HG03460 (cell line): ENCODE measurements around the gene CNTNAP2.

Experiments
- ATAC-seq: cut with Tn5 transposase; IDR thresholded peaks from one replicate; pipeline ENCODE4 v1.9.1; 2021; ENCODE audit not compliant: unreplicated experiment

CNTNAP2 gene

DNA sequence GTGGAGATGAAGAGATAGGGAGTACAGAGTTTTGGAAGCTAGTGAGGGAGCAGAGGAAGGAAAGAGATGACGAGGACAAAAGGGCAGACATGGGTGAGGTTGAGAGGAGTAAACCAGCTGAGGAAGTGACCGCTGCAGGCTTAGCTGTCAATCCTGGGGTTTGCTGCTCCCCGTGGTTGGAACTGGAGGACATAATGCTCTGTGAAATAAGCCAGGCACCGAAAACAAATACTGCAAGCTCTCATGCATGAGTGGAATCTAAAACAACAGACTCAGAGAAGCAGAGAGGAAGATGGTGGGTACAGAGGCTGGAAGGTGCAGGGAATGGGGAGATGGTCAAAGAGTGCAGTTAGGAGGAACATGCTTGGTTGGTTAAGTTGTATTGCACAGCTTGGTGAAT, 1991.8 kb downstream of the CNTNAP2 start:
- ATAC-seq = no peak

DNA sequence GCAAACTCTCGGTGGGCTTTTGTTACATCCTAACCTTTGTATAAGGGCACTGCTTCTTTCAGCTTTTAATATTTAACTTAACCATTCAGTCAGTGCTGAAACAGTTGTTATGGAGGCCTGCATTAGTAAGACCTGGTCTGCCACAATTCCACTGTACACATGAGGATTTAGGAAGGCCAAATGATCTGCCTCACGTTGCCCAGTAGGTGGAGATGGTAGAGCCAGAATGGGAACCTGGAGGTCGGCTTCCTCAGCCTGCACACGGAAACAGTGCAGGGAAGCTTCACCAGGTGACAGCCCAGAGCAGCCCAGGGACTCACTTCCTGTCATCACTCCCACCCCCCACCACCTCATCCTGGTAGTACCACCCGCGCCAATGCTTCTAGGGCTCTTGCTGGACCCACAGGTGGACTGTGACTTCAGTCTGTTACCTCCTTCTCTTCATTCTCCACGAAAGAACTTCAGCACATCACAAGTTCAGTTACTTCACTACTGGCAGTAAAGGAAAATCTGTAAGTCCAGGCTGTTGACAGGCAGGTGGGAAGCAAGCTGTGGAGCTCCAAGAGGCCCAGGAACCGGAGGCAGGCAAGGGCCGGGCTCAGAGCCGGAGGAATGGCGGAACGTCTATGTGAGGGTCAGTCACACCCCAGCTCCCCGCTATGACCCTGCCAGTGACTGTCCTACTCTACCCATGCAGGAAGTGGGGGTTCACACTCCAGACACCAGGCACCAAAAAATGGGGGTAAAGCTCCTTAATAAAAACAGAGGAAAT, 1993.7 kb downstream of the CNTNAP2 start:
- no peak for ATAC-seq

DNA sequence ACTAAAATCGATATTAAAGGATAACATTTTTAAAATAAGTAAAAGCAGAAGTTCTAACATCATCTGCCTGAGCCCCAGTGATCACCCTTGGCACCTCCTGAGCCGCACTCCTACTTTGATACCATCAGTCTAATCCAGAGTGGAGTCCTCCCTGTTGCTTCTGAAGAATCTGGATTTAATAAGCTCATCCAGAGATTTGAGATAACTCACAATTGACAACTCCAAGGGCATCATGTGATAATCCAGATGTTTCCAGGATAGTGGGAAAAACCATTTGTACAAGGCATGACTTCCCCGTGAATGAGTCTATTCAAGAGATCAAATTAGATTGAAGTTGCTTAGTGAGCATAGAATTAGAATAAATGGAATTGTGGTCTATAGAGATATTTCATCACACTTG, 1998.2 kb downstream of the CNTNAP2 start:
- no peak for ATAC-seq

DNA sequence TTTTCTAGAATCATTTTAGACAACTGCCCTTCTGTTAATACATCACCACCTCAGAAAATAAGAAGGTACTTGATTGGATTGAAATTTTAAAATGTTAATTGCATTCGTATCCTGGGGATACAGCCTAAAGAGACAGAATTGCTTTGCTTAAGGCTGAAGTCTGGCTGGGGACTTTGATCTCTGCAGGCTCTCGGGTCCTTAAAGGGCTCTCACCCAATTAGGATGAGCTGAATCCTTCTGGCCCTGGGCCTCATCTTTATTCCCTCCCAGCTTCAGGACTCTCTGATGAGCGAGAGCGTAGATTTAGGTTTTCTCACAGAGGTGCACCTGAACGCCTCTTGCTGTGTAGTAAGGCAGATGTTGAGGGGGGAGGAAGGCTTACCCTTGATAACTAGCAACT, 1998.7 kb downstream of the CNTNAP2 start:
- ATAC-seq = no peak

DNA sequence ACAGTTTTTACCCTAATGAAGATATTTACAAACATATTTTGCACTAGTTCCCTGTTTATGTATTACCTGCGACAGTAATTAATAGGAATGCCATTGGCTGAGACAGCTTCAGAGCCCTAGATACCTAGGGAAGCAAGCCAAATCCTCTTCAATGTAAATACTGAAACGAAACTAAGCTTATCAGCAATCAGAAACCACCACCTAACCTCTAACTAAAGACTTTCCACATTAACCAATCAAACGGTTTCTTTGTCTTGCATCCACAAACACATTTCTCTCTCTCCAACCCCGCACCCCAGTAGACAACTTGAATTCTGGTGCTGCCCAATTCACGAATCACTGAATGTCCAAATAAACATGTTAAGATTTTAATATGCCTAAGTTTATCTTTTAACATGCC, 1999.6 kb downstream of the CNTNAP2 start:
- no peak for ATAC-seq

DNA sequence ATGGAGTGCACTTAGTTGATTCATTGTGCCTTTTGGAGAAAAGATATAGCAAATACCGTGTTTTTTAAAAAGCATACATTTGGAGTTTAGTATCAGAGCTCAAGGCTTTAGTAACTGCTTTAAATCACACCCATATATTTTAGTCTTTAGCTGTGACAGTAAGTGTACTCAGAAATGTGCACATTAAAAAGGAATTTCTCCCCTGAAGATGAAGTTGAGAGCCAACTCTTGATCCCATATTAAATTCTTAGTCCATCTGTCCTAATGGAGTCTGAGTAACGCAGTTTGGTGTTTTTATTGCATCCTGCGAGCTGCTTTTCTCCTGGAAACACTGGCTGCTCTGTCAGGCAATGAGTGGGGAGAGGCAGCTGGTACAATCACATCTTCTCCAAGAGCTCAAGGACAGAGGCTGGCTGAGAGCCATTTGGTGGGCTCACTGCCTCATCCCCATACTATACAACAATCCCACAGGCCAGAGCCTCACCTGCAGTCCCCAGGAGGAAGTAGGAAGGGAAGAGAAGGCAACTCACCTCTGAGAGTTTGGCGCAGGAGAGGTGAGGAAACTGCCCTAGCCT, 2000.3 kb downstream of the CNTNAP2 start:
- ATAC-seq = no peak

DNA sequence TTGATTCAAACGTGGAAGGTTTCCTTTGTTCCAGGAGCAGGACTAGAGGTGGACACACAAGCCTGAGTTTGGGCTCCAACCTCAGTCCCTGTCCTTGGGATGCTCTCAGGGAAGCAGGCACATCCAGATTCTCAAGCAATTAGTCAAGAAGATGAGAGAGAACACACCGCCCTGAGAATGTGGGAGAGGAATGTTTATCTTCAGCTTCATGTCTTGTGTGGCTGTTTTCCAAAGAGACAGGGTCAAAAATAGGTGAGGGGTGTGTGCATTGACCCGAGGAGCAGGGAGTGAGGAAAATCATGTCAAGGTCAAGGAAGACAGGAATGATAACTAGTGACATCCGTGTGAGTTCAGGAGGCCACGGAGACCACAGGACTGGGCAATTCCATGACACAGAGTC, 2001.8 kb downstream of the CNTNAP2 start:
- no peak for ATAC-seq

DNA sequence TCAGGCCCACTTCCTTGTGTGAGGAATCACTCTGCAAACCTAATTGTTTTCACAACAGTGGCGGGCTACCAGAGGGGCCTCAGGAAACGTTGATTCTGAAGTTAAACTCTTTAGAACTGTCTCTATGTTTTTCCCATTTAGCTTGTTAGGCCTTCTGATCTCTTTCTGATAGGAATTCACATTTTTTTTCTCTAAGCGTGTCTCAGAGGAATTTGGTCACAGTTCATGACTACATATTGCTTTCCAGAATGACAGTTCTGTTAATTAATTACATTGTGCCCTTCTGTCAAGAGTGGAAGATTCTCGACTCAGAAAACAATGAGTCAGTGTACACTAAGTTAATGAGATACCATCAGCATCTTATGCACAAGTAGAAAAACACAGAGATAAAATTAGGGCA, 2004.8 kb downstream of the CNTNAP2 start:
- no peak for ATAC-seq

DNA sequence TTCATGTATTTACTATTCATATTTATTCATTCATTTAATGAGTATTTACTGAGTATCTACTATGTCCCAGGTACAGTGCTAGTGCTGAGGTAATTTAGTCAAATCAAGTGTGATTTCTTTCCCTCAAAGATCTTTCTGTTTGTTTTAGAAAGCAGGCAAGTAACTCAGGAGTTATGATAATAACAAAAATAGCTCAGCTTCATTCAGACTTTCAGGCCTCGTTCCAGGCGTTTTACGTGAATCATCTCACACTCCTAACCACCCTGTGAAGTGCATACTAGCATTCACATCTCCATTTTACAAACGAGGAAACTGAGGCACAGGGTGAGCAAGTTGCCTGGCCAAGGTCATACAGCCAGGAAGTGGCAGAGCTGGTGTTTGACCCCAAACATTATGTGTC, 2005.2 kb downstream of the CNTNAP2 start:
- no peak for ATAC-seq

DNA sequence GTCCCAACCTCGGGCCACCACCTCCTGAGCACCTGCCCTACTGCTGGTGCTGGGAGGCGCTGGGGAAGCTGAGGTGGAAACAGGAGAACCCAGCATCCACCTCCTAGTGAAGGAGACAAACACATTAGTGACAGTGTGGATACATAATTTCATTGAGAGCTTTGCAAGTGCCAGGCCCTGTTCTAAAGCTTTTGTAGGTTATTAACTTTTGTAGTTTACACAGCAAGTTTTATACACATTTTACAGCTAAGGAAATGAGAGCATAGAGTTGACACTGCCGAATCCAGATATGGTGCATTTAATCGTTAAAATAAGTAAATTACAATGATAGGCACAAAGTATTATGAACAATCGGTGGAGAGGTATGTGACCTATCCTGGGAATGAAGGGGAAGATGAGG, 2007.9 kb downstream of the CNTNAP2 start:
- no peak for ATAC-seq

DNA sequence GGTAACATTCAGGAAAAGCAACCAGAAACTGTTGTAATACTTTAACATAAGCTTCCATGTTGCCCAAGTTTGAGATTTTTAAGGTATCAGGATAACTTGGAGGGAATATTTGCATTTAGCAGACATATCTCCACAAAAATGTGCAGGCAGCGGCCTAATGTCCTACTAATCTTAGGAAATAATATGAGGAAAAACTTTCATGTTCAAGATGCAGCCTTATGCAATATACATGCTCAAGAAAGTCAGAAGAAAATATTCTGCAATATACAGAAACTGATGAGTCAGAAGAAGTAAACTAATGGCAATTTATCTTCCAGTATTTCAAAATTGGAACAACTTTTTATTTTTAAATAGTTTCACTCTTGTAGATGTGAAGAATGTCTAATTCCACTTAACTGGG, 2010.8 kb downstream of the CNTNAP2 start:
- ATAC-seq = no peak

DNA sequence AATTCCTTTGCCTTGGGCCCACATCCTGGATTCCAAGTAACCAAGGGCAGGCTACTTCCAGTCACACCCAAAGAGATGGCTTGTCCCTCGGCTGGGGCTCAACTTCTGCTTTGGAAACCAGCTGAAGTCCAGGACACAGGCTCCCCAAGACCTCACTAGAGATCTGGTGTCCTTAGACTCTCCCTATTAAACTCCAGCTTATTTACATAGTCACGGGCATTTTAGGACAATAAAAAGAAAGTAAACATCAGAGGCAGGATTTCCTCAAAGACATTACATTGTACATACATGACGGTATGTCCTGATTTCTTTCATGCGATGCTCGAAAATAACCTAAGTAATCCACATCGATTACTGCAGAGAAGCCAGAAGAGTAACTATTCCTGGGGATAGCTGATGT, 2012.4 kb downstream of the CNTNAP2 start:
- no peak for ATAC-seq

DNA sequence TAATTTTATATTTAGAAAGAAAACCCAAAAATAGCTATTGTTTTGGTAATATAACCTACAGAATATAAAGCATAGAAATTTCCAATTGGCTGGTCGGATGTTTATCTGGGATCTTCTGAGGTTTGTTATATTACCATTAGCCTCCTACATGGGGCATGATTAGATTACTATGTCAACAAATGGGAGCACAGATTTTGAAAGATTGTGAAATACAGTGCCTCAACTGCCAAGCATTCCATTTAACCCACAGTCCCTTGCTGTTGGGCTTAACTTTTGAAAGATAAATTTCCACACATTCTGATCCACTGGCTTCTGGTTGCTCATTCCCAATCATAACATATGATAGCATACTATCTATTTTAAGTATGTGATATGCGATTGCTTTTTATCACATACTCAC, 2018.5 kb downstream of the CNTNAP2 start:
- no peak for ATAC-seq

DNA sequence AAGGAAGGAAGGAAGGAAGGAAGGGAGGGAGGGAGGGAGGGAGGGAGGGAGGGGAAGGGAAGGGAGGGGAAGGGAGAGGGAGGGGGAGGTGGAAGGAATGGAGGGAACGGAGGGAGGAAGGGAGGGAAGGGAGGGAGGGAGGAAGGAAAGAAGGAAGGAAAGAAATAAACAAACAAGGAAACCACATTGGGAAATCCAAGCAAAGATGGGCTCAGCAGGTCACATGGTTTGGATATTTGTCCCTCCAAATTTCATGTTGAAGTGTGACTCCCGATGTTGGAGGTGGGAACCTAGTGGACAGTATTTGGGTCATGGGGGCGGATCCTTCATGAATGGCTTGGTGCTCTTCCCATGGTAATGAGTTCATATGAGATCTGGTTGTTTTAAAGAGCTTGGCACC, 2019.4 kb downstream of the CNTNAP2 start:
- ATAC-seq = no peak

DNA sequence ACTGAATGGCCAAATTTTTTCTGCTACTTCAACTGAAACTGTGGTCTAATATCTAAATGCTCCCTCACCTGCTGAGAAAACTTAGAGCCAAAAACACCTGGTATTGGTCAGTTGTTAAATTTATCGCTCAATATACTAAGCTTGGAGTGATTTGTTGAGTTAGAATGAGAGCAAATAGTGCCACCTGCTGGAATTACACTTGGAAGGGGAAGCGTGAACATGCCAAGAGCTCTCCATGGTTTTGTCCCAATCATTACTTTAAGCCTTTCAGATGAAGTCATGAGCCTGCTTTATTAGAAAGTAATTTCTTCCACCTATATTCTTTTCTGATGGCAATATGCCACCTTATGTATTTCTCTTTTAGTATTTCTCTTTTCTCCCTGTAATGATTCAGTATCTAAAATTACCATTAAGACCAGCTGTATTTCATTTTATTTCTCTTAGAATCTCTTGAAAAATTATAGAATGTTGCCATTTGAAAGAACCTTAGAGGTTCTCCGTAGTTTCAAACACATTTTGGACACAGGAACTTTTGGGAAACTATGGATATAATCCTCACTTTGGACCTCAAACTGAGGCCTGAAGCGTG, 2026.2 kb downstream of the CNTNAP2 start:
- no peak for ATAC-seq

DNA sequence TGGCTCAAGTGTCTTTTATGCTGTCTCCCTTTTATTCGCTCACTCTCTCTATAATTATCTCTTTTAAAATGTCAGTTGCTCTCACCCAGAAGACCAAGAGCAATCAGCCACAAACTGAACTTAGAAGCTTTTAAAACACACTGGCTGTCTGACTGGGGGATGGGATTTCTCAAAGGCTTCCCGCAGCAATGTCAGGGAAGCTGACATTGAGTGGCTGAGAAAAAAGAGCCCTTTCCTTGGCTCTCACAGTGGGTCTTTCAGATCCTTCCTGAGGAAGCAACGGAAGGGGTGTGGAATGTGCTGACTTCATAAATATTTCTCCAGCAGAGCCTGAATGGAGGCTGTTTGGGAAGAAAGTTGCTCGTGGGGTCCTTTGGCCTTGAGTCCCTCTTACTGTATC, 2028.2 kb downstream of the CNTNAP2 start:
- no peak for ATAC-seq

DNA sequence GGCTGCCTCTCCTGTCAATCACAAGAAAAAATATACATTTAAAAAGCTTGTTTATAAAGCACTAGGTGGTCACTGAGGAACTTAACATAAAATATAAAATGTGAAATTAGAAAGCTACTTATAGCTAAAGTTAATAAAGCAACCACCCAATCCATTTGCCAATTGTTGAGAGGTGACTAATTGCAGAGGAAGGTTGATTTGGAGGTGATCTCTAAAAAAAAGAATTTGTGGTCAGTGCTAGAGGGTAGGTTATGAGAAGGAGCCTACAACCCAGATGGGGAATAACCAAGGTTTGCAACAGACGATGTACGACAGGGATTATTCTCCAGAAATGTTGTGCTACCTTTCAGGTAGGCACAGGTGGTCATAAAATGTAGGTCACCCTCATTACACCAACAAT, 2029.7 kb downstream of the CNTNAP2 start:
- no peak for ATAC-seq

DNA sequence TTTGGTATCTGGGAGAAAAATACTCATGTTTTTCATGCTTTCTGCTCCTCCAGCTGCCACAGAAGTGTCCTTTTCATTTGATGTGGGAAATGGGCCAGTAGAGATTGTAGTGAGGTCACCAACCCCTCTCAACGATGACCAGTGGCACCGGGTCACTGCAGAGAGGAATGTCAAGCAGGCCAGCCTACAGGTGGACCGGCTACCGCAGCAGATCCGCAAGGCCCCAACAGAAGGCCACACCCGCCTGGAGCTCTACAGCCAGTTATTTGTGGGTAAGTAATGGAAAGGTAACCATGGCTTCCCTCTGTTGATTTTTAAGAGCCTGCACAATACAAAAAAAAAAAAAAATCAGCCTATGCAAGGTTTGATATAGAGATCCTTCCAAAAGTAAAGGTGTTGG, 2030.8 kb downstream of the CNTNAP2 start:
- no peak for ATAC-seq

DNA sequence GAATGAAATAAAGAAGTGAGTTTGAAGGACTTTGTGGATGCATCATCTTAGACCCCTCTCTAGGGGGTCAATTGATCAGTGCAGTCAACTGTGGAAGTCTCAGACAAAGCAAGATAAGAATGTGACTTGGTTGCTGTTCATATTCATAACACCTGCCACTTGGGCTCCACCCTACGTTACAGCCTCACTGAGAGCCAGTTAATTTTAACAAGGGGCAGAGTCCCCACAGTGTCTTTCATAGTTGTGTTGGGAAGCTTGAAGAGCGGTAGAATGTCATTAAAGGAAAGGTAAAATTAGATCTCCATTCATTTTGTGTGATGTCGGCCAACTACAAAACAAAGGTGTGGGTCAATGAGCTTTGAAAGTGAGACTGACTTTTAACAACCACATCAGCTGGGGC, 2031.9 kb downstream of the CNTNAP2 start:
- no peak for ATAC-seq

DNA sequence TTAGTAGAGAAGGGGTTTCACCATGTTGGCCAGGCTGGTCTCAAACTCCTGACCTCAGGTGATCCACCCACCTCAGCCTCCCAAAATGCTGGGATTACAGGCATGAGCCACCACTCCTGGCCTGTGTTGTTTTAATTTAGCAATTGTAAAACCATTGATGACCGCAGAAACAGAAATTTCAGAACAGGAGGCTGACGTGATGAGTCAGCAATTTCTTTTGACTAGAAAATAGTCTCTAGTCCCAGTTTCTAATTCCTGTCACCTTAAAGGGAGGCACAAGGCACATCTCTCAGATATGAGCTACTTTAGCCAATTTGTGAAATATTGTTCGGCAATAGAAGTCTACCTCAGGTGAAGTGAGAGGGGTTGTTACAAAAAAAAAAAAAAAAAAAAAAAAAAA, 2033.1 kb downstream of the CNTNAP2 start:
- ATAC-seq = no peak

DNA sequence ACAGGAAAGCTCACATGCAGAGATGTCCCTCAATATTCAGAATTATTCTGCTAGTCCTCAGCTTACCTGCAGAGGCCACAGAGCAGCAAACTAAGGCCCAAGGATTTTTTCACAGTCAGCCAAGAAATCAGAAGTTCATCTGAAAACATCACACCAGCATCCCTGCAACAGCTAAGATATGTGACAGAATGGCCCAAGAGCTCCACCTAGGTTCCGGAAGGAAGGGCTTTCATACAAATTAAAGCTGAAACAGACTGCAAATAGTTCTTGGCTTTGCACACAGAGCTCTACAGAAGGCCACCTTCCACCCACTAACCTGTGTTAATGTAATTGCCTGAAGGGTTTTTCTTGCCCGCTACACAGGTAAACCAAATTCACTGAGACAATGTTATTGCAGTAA, 2035.2 kb downstream of the CNTNAP2 start:
- ATAC-seq = no peak

DNA sequence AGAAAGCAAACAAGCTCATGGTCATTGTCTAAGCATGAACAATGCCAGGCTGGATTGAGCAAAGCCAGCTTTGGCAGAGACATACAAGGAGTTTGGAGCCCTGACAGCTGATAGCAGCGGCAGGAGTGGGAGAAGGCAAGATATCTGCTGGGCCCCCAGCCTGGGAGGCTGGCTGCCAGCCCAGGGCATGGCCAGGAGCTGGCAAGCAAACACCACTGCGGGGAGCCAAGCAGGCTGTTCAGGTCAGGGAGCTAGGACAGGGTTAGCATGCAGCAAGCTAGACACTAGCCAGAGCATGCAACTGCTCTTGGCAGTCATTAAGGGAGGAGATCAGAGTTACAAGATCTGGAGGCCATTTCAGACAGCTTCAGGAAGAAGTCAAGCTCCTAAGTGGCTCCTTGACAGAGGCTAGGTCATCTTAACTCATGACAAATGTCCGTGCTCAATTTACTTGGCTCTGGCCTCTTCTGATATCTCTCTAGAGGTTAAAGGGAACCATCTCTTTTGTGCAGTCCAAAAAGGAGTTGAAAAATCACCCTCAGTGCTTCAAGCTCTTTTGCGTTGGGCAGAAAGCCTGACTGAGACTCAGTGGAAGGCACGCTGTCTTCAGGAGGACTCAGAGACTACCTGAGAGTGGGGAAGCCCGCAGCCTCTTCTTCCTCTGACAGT, 2037.1 kb downstream of the CNTNAP2 start:
- ATAC-seq = no peak
